Fibroblast of mammary gland (primary cell): ENCODE results near the gene TBC1D17.

ENCODE experiments used
- DNase-seq: peaks from one replicate; pipeline ENCODE4 v3.0.0-alpha.2; 2010; ENCODE audit warnings: low read depth
- H3K4me3 ChIP-seq: 2 replicates; pipeline ENCODE4 v1.5.1; 2011; ENCODE audit warnings: low read depth, mild to moderate bottlenecking, low read length, moderate library complexity; ENCODE audit not compliant: control insufficient read depth
- CTCF ChIP-seq: conservative IDR thresholded peaks from 2 replicates; pipeline ENCODE4 v1.5.1; 2011; ENCODE audit warnings: low read depth, low read length, inconsistent platforms; ENCODE audit not compliant: control insufficient read depth, insufficient read depth

The TBC1D17 gene

GRCh38 chr19:49932041-49932451 is 54.5 kb downstream of the TBC1D17 start:
- no peak for TF ChIP-seq CTCF
- H3K4me3 ChIP-seq = no peak overlapping the region
- no peak for DNase-seq

- no peak for TF ChIP-seq CTCF
- DNase-seq = no peak
- no peak overlapping the region for H3K4me3 ChIP-seq
Measured at GRCh38 chr19:49932731-49933131, 55.2 kb downstream of the TBC1D17 start.

- no peak overlapping the region for H3K4me3 ChIP-seq
- DNase-seq = no peak
- TF ChIP-seq CTCF = no peak
Measured at GRCh38 chr19:49933643-49934042, 56.1 kb downstream of the TBC1D17 start.

- H3K4me3 ChIP-seq = no peak overlapping the region
- no peak for DNase-seq
- no peak for TF ChIP-seq CTCF
Measured at GRCh38 chr19:49936549-49936948, 59.0 kb downstream of the TBC1D17 start.

- peak; percentile 65 for DNase-seq
- H3K4me3 ChIP-seq = peak overlapping the region; percentile 36
- peak; percentile 97 for TF ChIP-seq CTCF
Measured at GRCh38 chr19:49937750-49938381, 60.4 kb downstream of the TBC1D17 start.
